GM12892 (cell line): ENCODE data around the gene SH3TC1.

ENCODE experiments used
- POLR2A ChIP-seq: IDR thresholded peaks from 2 replicates; pipeline ENCODE4 v1.6.1; 2011; ENCODE audit warnings: low read depth, low read length, control low read depth
- POLR2AphosphoS5 ChIP-seq: IDR thresholded peaks from 2 replicates; pipeline ENCODE4 v1.6.1; 2011; ENCODE audit warnings: low read depth, low read length, control low read depth

GRCh38 chr4:8164194-8164565 lies 34.9 kb upstream of the SH3TC1 start:
- TF ChIP-seq POLR2A (no peak), POLR2AphosphoS5 (no peak)
